ENCODE results near the gene OR13C3. TPM values are rescaled to one million over a fixed set of nuclear protein-coding genes. Genes with fewer than 3 reads are reported as not detected.
A peak's percentile ranks its signal among the peaks of the same experiment; 100 is the strongest.

OR13C3 gene
- total RNA-seq (not detected), polyA plus RNA-seq (ENCODE audit: insufficient read depth in 1 of 8, insufficient read length in 8 of 8, low replicate concordance in 1 of 8) (not detected)
- long read RNA-seq, donor 1: 0 reads
- long read RNA-seq, donor 2: 0 reads
- long read RNA-seq, donor 3: 0 reads
- long read RNA-seq, donor 4: 0 reads
- long read RNA-seq, donor 5: 0 reads
- long read RNA-seq, donor 6: 0 reads
- long read RNA-seq, donor 7: 0 reads
- long read RNA-seq, donor 8: 0 reads
- long read RNA-seq, donor 9: 0 reads
- long read RNA-seq, donor 10: 0 reads
- long read RNA-seq, donor 11: 0 reads

- Histone ChIP-seq H3K36me3 (ENCODE audit: control insufficient read depth, insufficient read depth, low read length) (no peaks in the 10 kb centered on the region), H3K9me3 (replicated peaks; ENCODE audit: control insufficient read depth, low read depth, low read length) (no peaks in the 10 kb centered on the region), H3K27ac (ENCODE audit: low read length) (no peak within 1 kb of the TSS), H3K4me1 (ENCODE audit: control insufficient read depth, insufficient read depth, low read length) (no peaks in the 10 kb centered on the region), H3K4me3 (ENCODE audit: low read length) (no peak within 1 kb of the TSS), H3K27me3 (ENCODE audit: control insufficient read depth, insufficient read depth, low read length) (no peaks in the 10 kb centered on the region)
- 100% methylated on average over 2 of the region's 5 CpGs for WGBS (ENCODE audit: insufficient coverage)
- DNase-seq: no peak
These were observed at the start of gene OR13C3 for GRCh38 chr9:104536756-104537155. Gene OR13C3 (minus strand): TSS chr9:104536856. CDS start chr9:104536723, 133 bp downstream.

DNA sequence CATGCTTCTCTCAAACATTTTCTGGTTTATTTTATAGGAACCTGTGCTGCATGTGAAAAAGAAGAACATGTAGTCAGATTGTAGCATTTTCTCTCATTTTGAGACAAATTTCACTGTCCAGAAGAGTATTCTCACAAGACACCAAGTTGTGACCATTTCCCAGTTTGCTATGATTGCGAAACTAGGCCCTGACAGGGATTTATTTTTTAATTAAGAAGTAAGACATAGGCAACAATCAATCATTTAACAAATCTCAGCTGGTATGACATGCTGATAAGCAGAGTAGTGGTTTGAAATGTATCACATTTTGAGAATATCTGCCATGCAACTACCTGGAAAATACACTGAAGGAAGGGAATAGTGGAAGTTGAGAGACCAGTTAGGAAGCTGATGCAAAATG is 43.9 kb upstream of the OR13C3 start:
- Histone ChIP-seq H3K4me1 (ENCODE audit: control insufficient read depth, insufficient read depth, low read length) (no peaks in the 10 kb centered on the region), H3K4me3 (ENCODE audit: low read length) (no peak overlapping the region), H3K9me3 (replicated peaks; ENCODE audit: control insufficient read depth, low read depth, low read length) (no peaks in the 10 kb centered on the region), H3K36me3 (ENCODE audit: control insufficient read depth, insufficient read depth, low read length) (no peaks in the 10 kb centered on the region), H3K27me3 (ENCODE audit: control insufficient read depth, insufficient read depth, low read length) (no peaks in the 10 kb centered on the region), H3K27ac (ENCODE audit: low read length) (no peak overlapping the region)
- WGBS (ENCODE audit: insufficient coverage): no CpG with 5 or more reads among the region's 1 CpG
- DNase-seq: no peak

DNA sequence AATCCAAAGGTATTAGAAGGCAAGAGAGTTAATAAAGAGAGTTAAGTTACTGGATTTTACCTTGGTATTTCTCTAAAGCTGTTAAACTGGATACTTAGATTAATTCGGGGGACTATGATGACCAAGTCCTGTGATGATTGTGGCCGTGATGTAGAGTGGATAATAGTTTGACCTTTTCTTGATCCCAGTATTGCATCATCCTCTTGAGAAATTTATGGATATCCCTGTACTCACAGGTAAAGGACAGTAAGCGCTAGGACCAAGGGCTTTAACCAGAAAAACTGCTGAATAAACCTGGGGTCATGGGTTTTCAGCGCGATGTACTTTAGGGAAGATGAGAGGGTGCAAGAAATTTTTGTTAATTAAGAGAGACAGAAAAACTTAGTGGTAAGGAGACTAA is 40.6 kb upstream of the OR13C3 start:
- Histone ChIP-seq H3K27ac (ENCODE audit: low read length) (no peak overlapping the region), H3K27me3 (ENCODE audit: control insufficient read depth, insufficient read depth, low read length) (no peaks in the 10 kb centered on the region), H3K36me3 (ENCODE audit: control insufficient read depth, insufficient read depth, low read length) (no peaks in the 10 kb centered on the region), H3K4me1 (ENCODE audit: control insufficient read depth, insufficient read depth, low read length) (no peaks in the 10 kb centered on the region), H3K9me3 (replicated peaks; ENCODE audit: control insufficient read depth, low read depth, low read length) (no peaks in the 10 kb centered on the region), H3K4me3 (ENCODE audit: low read length) (no peak overlapping the region)
- WGBS (ENCODE audit: insufficient coverage): 83% methylated on average over 3 of the region's 5 CpGs
- DNase-seq: no peak

- peak; percentile 14 for DNase-seq
- no peaks in the 10 kb centered on the region for H3K4me1 ChIP-seq (ENCODE audit: control insufficient read depth, insufficient read depth, low read length)
- no peaks in the 10 kb centered on the region for H3K27me3 ChIP-seq (ENCODE audit: control insufficient read depth, insufficient read depth, low read length)
- no peak overlapping the region for H3K27ac ChIP-seq (ENCODE audit: low read length)
- no CpG with 5 or more reads among the region's 2 CpGs for WGBS (ENCODE audit: insufficient coverage)
- no peak overlapping the region for H3K4me3 ChIP-seq (ENCODE audit: low read length)
- no peaks in the 10 kb centered on the region for H3K36me3 ChIP-seq (ENCODE audit: control insufficient read depth, insufficient read depth, low read length)
- no peaks in the 10 kb centered on the region for H3K9me3 ChIP-seq (replicated peaks; ENCODE audit: control insufficient read depth, low read depth, low read length)
These were observed 38.8 kb upstream of the OR13C3 start for GRCh38 chr9:104575456-104575855.

- Histone ChIP-seq H3K4me1 (ENCODE audit: control insufficient read depth, insufficient read depth, low read length) (no peaks in the 10 kb centered on the region), H3K27ac (ENCODE audit: low read length) (no peak overlapping the region), H3K27me3 (ENCODE audit: control insufficient read depth, insufficient read depth, low read length) (no peaks in the 10 kb centered on the region), H3K9me3 (replicated peaks; ENCODE audit: control insufficient read depth, low read depth, low read length) (no peaks in the 10 kb centered on the region), H3K4me3 (ENCODE audit: low read length) (no peak overlapping the region), H3K36me3 (ENCODE audit: control insufficient read depth, insufficient read depth, low read length) (no peaks in the 10 kb centered on the region)
- WGBS (ENCODE audit: insufficient coverage): no CpG with 5 or more reads among the region's 1 CpG
- no peak for DNase-seq
These were observed 36.0 kb upstream of the OR13C3 start for GRCh38 chr9:104572612-104573011.

- Histone ChIP-seq H3K9me3 (replicated peaks; ENCODE audit: control insufficient read depth, low read depth, low read length) (no peaks in the 10 kb centered on the region), H3K27me3 (ENCODE audit: control insufficient read depth, insufficient read depth, low read length) (no peaks in the 10 kb centered on the region), H3K4me1 (ENCODE audit: control insufficient read depth, insufficient read depth, low read length) (no peaks in the 10 kb centered on the region), H3K36me3 (ENCODE audit: control insufficient read depth, insufficient read depth, low read length) (no peaks in the 10 kb centered on the region), H3K4me3 (ENCODE audit: low read length) (no peak within 1 kb of the TSS), H3K27ac (ENCODE audit: low read length) (no peak within 1 kb of the TSS)
- DNase-seq: no peak
- 78% methylated on average over 4 of the region's 4 CpGs for WGBS (ENCODE audit: insufficient coverage)
These were observed 32.2 kb upstream of the OR13C3 start, which contains the start of gene OR13C8 for GRCh38 chr9:104568868-104569267. Gene OR13C8 (plus strand): TSS chr9:104569168. CDS start chr9:104569168, 0 bp downstream.

DNA sequence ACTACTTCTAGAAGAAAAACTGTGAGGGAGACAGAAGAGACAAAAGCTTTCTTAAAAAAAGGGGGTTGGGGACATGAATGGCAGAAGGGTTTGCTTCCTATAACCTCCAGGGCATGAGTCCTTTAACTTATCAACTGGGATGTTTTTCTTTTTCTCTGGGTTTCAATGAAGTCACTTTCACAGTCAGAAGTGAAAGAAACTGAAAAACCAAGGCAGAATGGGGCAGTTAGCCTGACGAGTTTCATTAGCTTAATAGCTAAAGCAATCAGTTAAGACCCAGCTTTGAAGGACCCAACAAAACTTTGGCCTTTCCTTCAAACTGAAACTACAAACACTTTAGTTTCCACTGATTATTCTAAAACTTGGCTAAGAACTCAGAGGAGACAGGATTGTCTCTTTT is 27.7 kb upstream of the OR13C3 start:
- no CpG with 5 or more reads among the region's 1 CpG for WGBS (ENCODE audit: insufficient coverage)
- Histone ChIP-seq H3K4me3 (ENCODE audit: low read length) (no peak overlapping the region), H3K36me3 (ENCODE audit: control insufficient read depth, insufficient read depth, low read length) (no peaks in the 10 kb centered on the region), H3K4me1 (ENCODE audit: control insufficient read depth, insufficient read depth, low read length) (no peaks in the 10 kb centered on the region), H3K27ac (ENCODE audit: low read length) (no peak overlapping the region), H3K27me3 (ENCODE audit: control insufficient read depth, insufficient read depth, low read length) (no peaks in the 10 kb centered on the region), H3K9me3 (replicated peaks; ENCODE audit: control insufficient read depth, low read depth, low read length) (no peaks in the 10 kb centered on the region)
- DNase-seq: no peak

- Histone ChIP-seq H3K4me1 (ENCODE audit: control insufficient read depth, insufficient read depth, low read length) (no peaks in the 10 kb centered on the region), H3K4me3 (ENCODE audit: low read length) (no peak overlapping the region), H3K9me3 (replicated peaks; ENCODE audit: control insufficient read depth, low read depth, low read length) (peaks cover 5% of the 10 kb centered on the region), H3K27me3 (ENCODE audit: control insufficient read depth, insufficient read depth, low read length) (no peaks in the 10 kb centered on the region), H3K27ac (ENCODE audit: low read length) (no peak overlapping the region), H3K36me3 (ENCODE audit: control insufficient read depth, insufficient read depth, low read length) (no peaks in the 10 kb centered on the region)
- no peak for DNase-seq
- 76% methylated on average over 4 of the region's 8 CpGs for WGBS (ENCODE audit: insufficient coverage)
These were observed 20.4 kb upstream of the OR13C3 start for GRCh38 chr9:104556830-104557634.

DNA sequence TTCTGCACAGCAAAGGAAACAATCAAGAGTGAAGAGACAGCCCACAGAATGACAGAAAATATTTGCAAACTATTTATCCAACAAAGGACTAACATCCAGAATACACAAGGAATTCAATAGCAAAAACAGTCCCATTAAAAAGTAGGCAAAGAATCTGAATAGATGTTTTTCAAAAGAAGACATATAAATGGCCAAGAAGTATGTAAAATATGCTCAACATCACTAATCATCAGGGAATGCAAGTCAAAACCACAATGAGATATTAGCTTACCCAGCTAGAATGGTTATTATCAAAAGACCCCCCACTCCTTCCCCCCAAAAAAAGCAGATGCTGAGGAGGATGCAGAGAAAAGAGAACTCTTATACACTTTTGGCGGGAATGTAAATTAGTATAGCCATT is 18.9 kb upstream of the OR13C3 start:
- H3K36me3 ChIP-seq (ENCODE audit: control insufficient read depth, insufficient read depth, low read length): no peaks in the 10 kb centered on the region
- no peak overlapping the region for H3K4me3 ChIP-seq (ENCODE audit: low read length)
- H3K4me1 ChIP-seq (ENCODE audit: control insufficient read depth, insufficient read depth, low read length): no peaks in the 10 kb centered on the region
- no peak overlapping the region for H3K27ac ChIP-seq (ENCODE audit: low read length)
- DNase-seq: no peak
- peaks cover 5% of the 10 kb centered on the region for H3K9me3 ChIP-seq (replicated peaks; ENCODE audit: control insufficient read depth, low read depth, low read length)
- H3K27me3 ChIP-seq (ENCODE audit: control insufficient read depth, insufficient read depth, low read length): no peaks in the 10 kb centered on the region
- WGBS (ENCODE audit: insufficient coverage): no CpG with 5 or more reads among the region's 1 CpG

DNA sequence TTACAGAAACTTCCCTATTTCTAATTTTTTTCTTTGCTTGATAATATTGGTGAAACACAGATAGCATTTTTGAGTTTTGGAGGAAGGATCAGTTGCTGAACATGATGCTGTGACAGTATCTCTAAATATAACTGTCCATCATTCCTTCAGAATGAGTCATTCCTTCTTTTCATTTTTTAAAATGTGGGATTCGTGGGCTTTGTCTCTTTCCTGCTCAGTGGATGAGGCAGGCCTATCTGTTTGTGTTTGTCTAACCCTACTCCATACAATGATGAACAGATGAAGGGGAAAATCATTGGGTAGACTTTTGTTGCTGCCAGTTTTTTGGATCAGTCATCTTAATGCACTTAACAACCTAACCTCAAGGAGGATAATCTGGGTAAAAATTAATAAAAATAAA is 16.6 kb upstream of the OR13C3 start:
- Histone ChIP-seq H3K4me1 (ENCODE audit: control insufficient read depth, insufficient read depth, low read length) (no peaks in the 10 kb centered on the region), H3K27ac (ENCODE audit: low read length) (no peak overlapping the region), H3K27me3 (ENCODE audit: control insufficient read depth, insufficient read depth, low read length) (no peaks in the 10 kb centered on the region), H3K4me3 (ENCODE audit: low read length) (no peak overlapping the region), H3K36me3 (ENCODE audit: control insufficient read depth, insufficient read depth, low read length) (no peaks in the 10 kb centered on the region), H3K9me3 (replicated peaks; ENCODE audit: control insufficient read depth, low read depth, low read length) (peaks cover 5% of the 10 kb centered on the region)
- WGBS (ENCODE audit: insufficient coverage): no CpG with 5 or more reads among the region's 1 CpG
- DNase-seq: no peak
